Measurements from ENCODE around the gene GPA33.
A peak's percentile ranks its signal among the peaks of the same experiment; 100 is the strongest.
"Not testable (repeated sequence)": the region's sequence is repeated elsewhere in the genome, so short reads cannot be mapped to it uniquely, and the experiment has no call there.

Gene GPA33

DNA sequence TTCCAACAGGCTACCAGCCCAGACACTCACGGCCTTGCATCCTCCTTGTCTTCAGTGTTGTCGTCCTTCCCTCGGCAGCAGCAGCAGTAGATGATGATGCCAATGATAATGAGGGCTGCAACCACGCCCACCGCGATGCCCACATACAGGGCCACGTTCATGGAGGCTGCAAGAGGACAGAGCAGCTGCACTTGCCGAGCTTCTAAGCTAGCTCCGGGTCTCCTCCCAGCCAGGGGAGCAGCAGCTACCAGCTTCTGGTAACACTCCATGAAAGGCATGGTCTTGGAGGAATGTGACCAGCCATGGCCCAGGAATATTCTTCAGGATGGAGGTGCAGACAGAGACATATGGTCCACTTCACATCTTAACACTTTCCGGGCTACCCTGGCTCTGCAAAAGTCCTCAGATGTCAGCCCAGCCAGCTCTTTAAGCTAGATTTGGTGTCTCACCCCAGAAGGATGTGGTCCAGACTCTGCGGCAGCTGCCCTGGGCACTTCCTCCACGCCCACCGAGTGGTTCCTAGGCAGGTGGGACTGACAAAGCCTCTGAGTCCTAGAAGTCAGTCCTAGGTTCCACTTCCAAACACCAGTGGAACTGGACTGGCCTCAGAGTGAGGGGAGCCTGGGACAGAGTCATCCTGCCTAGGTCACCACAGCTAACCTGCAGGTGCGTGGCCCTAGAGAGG, 35.1 kb downstream of the GPA33 start:
- no peak for DNase-seq

DNA sequence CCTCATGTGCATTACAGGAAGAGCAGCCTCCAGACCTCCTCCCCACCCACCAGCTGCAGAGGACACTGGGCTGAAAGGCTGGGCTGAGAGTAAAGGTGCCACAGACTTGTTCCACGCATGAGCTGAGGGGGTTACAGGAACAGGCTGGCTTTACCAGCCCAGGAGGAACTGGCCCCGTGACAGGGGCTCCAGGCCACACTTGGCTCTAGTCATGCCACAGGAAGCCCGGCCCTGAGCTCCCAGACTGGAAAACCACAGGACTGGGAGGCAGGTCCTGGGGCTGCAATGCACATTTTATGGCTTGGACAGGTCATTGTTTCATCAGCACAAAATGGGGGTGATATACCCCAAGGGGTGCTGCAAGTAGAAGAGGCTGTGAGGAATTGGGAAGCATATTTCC, 35.6 kb downstream of the GPA33 start:
- no peak for DNase-seq

DNA sequence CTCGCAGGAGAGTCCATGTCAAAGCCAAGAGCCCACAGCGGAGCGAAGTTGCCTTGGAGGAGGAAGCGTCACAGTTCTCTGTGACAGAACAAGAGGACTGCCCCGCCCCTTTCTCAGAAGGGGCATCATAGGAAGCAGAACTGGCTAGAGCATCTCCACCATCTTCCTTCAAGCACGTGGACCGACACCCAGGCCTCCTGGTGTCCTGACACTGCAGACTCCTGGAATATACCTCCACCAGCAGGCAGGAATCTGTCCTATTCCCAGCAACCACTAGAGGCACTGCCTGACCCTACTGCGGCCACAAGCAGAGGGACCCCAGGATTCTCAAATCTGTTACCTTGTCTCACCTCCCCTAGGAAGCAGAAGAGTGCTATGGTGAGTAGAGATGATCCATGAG, 37.8 kb downstream of the GPA33 start:
- no peak for DNase-seq

DNA sequence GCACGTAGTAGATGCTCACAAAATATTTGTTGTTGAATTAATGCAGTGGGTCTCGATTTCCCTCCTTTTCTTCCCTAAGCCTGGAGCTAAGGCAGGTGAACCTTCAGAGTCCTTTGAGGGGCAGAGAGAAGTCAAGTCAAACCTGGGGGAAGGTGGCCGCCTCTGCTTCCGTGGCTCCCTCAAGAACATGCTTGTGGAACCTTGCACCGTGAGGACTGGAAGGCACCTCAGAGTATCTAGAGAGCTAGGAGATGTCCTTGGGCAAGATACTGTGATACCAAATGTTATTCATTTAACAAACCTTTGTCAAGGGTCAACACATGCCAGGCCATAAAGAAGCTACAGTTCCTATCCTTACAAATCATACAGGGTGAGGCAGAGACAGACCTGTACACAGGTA, 38.3 kb downstream of the GPA33 start:
- DNase-seq: no peak

DNA sequence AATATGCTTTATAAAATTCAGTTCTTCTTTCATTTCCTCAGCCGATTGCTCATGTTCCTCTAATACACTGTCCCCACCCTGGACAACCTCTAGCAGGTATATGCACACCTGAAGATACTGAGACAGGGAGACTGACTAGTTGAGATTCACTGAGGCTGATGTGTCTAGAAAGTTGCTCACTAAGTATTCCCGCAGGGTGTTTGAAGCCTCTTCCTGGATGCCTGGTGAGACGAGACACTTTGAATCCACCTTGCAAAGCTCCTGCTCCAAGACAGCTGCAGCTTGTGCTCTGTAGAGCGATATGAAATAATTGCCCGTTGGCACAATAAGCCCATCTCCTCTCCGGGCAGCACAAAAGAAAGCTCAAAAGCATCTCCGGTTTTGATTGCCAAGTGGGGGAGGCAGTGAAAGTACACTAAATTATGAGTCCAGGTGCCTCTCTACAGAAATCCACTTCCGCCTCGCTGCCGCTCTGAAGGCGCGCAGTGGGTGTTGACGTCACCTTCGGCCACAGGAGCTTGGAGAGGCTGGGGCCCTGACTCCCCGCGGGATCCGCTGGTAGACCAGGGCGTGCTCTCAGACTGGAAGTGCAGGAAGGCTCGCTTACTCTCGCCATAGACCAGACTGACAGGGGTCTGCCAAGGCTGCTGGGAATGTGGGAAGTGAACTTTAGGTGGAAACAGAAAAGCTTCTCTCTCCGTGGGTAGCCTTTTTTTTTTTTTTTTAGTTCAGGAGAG, 46.3 kb downstream of the GPA33 start:
- DNase-seq: peak; percentile 83

DNA sequence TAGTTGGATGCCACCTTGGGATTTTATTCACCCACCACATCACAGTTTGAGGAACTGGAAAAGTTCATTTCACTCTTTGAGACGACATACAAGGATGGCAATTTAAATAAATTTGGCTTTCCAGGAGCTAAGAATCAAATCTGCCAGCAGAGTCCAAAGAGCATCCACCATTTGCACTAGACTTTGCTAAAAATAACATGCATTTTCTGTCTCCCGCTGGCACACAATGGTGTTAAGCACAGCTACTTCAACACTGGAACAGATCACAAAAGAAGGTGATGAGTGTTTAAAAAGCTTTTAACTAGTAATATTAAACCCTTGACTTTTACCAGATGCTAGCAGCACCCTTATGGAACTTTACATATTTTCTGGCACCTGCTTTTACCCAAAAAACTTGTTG, 56.5 kb downstream of the GPA33 start:
- DNase-seq: no peak

DNA sequence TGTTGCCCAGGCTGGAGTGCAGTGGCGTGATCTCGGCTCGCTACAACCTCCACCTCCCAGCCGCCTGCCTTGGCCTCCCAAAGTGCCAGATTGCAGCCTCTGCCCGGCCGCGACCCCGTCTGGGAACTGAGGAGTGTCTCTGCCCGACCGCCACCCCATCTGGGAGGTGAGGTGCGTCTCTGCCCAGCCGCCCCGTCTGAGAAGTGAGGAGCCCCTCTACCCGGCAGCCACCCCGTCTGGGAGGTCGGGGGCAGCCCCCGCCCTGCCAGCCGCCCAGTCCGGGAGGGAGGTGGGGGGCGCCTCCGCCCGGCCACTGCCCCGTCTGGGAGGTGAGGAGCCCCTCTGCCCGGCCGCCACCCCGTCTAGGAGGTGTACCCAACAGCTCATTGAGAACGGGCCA, 60.6 kb downstream of the GPA33 start:
- not testable (repeated sequence) for DNase-seq

DNA sequence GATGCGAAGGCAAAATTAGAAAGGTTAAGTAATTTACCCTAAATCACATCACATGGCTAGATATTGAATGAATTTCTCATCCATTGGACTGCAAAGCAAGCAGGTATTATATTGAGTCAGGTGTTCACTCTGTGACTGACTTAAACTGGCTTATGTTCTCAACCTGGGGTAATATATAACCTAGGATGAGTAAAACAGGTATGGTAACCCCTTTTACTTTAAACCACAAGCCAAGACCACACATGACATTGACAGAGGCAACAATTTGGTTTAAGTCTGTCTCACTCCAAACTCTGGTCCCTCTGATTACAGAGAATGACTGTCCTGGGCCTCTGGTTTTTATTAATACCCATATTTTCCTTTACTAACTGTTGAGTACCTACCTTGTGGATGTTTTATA, 67.8 kb downstream of the GPA33 start:
- no peak for DNase-seq

DNA sequence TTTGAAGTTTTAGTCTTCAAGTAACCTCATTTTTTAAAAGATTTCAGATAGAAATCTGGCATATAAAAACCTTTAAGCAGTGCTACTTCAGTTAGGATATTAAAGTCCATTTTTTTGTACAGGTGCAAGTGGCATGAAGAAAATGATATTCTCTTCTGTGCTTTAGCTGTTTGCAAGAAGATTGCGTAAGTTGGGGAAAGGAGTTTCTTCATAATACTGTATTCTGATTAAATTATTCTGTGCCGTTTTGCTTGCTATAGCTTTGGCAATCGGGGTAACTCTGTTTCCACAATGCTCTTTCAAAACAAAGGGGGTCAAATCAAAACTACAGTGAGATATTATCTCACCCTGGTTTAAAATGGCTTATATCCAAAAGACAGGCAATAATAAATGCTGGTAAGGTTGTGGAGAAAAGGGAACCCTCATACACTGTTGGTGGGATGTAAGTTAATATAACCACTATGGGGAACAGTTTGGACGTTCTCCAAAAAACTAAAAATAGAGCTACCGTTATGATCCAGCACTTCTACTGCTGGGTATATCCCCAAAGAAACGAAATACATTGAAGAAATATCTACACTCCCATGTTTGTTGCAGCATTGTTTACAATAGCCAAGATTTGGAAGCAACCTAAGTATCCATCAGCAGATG, 74.0 kb downstream of the GPA33 start:
- no peak for DNase-seq

DNA sequence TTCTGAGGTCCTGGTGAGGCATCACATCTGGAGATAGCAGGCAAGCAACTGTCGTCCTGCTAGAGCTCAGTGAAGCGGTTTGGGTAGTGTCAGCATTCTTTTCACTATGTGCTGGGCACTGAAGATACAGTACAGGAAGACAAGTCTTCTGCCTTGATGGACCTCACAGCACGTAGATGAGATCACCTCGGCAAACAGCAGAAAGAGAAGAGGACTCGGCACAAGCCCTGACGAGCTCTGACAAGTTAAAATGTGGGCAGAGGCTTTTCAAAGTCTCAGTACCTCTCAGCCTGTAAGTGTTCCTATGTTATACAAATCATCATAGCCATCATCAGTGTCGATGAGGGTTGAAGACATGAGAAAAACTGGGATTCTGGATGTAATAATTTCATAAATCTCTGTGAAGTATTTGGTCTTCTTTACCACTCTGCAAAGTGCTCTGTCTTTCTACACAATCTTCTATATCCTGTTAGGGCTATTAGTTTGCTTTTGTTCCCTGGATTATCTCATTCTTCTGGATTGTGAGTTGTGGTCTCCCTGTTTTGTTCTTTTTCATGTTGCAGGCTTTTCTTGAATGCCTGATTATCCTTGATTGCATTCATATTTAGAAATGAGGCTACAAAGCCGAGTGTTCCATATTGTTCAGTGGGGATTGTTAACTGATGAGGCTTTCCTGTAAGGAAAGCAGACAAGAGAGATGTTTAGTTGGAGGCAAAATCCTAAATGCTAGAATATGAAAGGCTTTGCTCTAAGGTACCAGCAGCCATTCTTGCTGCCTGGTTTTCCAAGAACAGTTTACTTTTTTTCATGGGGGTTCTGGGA, 76.9 kb downstream of the GPA33 start:
- no peak for DNase-seq

DNA sequence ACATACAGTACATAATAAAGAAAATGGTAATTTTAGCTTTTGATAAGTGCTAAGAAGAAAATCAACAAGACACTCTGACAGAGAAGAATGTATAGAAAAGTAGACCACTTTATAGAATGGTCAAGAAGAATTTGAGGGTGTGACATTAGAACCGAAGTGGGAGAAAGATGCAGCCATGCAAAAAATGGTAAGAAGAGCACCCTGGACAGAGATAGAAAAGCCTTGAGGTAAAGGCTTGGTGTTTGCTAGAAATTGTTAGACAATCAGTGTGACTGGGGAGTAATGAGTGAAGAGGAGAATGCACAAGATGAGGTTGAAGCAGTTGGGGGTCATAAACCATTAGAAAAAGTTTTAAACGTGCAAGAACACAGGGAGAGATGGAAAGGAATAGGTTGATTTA, 77.6 kb downstream of the GPA33 start:
- DNase-seq: no peak

DNA sequence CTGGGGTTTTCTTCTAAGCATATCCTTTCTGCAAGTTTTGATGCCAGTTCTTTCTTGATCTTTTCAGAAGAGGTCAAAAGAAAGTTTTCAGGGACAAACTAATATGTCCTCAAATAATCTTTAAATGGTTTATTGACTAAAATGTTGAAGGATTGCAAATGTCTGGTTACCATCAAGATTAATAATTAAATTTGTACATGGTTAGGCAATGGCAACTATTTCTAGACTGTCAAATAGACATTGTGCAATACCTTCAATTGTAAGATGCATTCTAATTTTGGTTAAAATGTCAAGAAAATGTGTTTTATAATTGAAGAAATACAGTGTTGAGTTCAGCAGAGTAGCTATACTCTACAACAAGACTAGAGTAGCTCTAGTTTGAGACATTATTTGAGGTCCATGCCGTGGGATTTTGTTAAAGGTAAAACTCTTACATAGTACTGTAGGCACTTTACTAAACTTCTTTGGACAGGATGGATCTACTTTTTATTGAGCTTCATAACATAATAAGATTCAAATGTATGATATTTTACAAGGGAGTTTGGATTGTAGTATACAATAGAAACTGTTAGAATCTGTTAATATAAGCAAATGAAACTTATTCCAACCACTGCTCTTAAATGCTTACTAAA, 78.5 kb downstream of the GPA33 start:
- no peak for DNase-seq

DNA sequence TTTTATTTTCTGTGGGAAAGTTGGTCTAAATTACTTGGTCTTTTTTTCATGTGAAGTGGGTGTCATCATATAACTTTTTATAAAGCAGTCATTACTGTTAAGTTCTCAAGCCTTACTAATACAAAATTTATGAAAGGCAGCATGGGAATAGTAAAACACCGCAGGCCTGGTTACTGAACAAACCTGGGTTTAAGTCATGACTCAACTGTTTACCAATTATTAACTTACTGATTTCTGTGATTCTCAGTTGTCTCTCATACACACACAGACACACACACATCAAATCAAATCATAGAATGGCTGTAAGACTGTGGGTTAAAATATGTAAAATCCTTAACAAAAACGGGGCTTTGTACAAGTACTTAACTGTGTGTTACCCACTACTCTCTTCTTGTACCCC, 86.5 kb downstream of the GPA33 start:
- DNase-seq: no peak

Measured in stimulated activated CD8-positive, alpha-beta memory T cell treated with anti-CD3 and anti-CD28 coated beads, Interleukin-4, amount 100 ng/mL, for 48 hours (primary cell).